HG03520 (cell line): Measurements from ENCODE around the gene HTR3D.
"Not testable (repeated sequence)": the region's sequence is repeated elsewhere in the genome, so short reads cannot be mapped to it uniquely, and the experiment has no call there.

Source experiments
- ATAC-seq: cut with Tn5 transposase; IDR thresholded peaks from one replicate; pipeline ENCODE4 v1.9.1; 2021; ENCODE audit warnings: mild to moderate bottlenecking, moderate library complexity; ENCODE audit not compliant: unreplicated experiment

The HTR3D gene

DNA sequence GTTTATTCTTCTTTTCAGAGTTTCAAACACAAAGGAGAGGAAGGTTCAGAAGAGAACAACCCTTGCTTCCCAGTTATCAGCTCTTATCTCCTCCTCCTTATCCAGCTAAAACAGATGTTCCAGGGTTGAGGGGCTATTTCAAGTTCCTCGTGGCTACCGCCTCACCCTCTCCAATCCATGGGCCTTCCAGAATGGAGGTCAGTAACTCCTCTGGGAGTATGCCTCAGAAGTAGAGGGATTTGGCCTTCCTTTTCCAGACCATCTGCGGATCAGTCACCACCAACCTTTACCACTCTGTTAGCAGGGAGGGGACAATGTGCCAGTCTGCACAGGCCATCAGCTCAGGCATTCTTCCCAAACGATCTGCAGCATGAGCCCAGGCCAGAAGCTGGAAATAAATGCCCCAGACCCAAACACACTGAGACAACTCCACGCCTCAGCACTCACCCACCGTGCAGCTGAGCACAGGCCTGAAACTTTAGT lies 36.1 kb downstream of the HTR3D start:
- ATAC-seq: no peak

GRCh38 chr3:184068344-184068743 lies 36.8 kb downstream of the HTR3D start:
- no peak for ATAC-seq

- ATAC-seq: not testable (repeated sequence)
Observed at GRCh38 chr3:184071142-184071541, 39.6 kb downstream of the HTR3D start.

GRCh38 chr3:184073621-184074020 lies 42.1 kb downstream of the HTR3D start:
- no peak for ATAC-seq

DNA sequence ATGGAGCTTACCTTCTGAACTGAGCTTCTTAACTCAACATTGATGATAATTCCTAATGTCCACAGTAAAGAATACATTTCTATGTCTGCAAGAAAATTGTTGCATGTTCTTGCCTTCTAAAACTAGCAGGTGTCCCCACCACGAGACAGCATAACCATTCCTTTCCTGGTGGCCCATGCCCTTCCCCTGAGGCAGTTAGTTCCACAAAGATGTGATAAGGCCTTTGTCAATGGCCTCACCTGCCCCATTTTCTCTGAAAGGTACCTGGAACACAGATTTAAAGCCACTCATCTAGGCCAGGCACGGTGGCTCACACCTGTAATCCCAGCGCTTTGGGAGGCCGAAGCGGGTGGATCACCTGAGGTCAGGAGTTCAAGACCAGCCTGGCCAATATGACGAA lies 44.4 kb downstream of the HTR3D start:
- ATAC-seq: no peak

- no peak for ATAC-seq
Observed at GRCh38 chr3:184077881-184078280, 46.3 kb downstream of the HTR3D start.

GRCh38 chr3:184078851-184079250 lies 47.3 kb downstream of the HTR3D start:
- no peak for ATAC-seq

DNA sequence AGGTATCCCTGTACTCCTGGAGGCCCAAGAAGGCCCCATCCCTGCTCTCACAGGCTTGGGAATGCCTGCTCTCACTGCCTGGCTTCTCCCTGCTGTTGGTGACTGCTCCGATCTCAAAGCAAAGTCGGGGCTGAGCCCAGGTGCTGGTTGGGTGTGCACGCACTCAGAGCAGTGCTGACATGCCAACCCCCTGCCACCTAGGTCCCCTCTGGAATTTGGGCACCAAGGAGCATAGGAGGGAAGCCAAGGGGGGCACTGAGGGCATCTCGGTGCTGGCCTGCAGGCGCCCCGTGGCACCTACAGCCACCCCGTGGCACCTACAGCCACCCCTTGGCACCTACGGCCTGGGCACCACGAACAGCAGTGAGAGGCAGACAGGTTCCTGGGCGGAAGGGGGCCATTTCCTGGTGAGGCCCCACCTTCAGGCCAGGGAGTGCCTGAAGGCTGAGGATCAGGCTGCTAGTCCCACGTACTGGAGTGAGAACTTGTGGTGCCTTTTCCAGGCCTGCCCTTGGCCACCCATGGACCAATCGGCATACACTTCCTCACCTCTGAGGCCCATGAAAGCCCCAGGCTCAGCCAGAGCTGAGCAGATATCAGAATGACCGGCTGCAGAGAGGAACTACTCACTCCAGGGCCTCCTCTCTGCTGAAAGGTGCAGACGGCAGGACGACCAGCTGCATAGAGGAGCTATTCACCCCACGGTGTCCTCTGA lies 49.7 kb downstream of the HTR3D start:
- no peak for ATAC-seq

GRCh38 chr3:184082034-184082433 lies 50.5 kb downstream of the HTR3D start:
- no peak for ATAC-seq

DNA sequence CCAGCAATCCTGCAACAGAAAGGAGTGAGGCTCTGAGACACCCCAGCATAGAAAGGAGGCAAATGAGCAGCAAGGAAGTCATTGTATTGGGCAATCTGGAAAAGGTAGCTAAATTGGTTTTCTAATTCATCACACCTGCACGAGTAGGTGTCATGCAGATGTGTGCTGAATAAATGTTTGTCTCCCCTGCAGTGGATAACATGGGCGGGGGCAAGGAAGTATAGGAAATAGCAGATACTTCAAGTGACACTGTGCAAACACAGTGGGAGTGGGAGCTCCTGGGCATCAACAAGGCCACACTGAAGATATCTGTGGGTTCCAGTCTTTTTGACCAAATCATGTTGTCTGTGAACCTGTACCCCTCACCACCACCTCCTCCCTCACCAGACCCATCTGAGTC lies 50.9 kb downstream of the HTR3D start:
- ATAC-seq: no peak

GRCh38 chr3:184085389-184085852 lies 53.9 kb downstream of the HTR3D start:
- no peak for ATAC-seq
